PC-3 (cell line): ENCODE data around the gene FTO. TPM values are rescaled to one million over a fixed set of nuclear protein-coding genes. Genes with fewer than 3 reads are reported as not detected.

Experiments used
- ATAC-seq: fragments of 200-7000 bp; cut with Tn5 transposase; 2 replicates; pipeline ENCODE4 v1.9.1; 2020; ENCODE audit warnings: mild to moderate bottlenecking, moderate library complexity
- BruUV-seq: library from RNA; stranded (reverse); fragments of 400-500 nt; replicated peaks from 2 replicates; lab custom pipeline; 2021; lab: Mats Ljungman, UMichigan
- CTCF ChIA-PET: fragments of 300-600 bp; sonication (Branson Sonifier 250); formaldehyde crosslinking; loops from one replicate; lab custom pipeline; 2022; ENCODE audit warnings: antibody characterized with exemption; lab: Charles Lee
- POLR2A ChIA-PET: fragments of 300-600 bp; sonication (Branson Sonifier 250); formaldehyde crosslinking; loops from one replicate; lab custom pipeline; 2022; ENCODE audit warnings: antibody characterized with exemption; ENCODE audit not compliant: unreplicated experiment; lab: Charles Lee
- DNase-seq: peaks from one replicate; pipeline ENCODE4 v3.0.0-alpha.2; 2015
- H2AFZ ChIP-seq: fragments of 300-600 bp; sonication (generic); 2 replicates; pipeline ENCODE4 v1.6.0; 2016; ENCODE audit warnings: antibody characterized with exemption, low read length
- H3F3A ChIP-seq: fragments of 300-600 bp; sonication (generic); one replicate; pipeline ENCODE4 v1.6.0; 2017; ENCODE audit warnings: antibody characterized with exemption, low read length, control low read depth, mild to moderate bottlenecking; ENCODE audit not compliant: unreplicated experiment
- H3K27ac ChIP-seq: fragments of 300-600 bp; sonication (generic); 2 replicates; pipeline ENCODE4 v1.5.1; 2016; ENCODE audit warnings: mild to moderate bottlenecking, low read length
- H3K27me3 ChIP-seq: fragments of 300-600 bp; sonication (generic); 2 replicates; pipeline ENCODE4 v1.6.1; 2016; ENCODE audit warnings: low read length, mixed read lengths
- H3K36me3 ChIP-seq: fragments of 300-600 bp; sonication (generic); 2 replicates; pipeline ENCODE4 v1.6.1; 2016; ENCODE audit warnings: low read depth, mixed run types, low read length, mixed read lengths
- H3K4me1 ChIP-seq: fragments of 300-600 bp; sonication (generic); 2 replicates; pipeline ENCODE4 v1.5.1; 2016; ENCODE audit warnings: low read length; ENCODE audit not compliant: insufficient read depth
- H3K4me2 ChIP-seq: fragments of 300-600 bp; sonication (generic); 2 replicates; pipeline ENCODE4 v1.6.0; 2016; ENCODE audit warnings: low read length
- H3K4me3 ChIP-seq: fragments of 300-600 bp; sonication (generic); 2 replicates; pipeline ENCODE4 v1.5.1; 2016; ENCODE audit warnings: mild to moderate bottlenecking, low read length, mixed read lengths
- H3K79me2 ChIP-seq: fragments of 300-600 bp; sonication (generic); 2 replicates; pipeline ENCODE4 v1.6.1; 2017; ENCODE audit warnings: low read length, mixed read lengths
- H3K9ac ChIP-seq: fragments of 300-600 bp; sonication (generic); 2 replicates; pipeline ENCODE4 v1.6.0; 2016; ENCODE audit warnings: mild to moderate bottlenecking, low read length
- H3K9me2 ChIP-seq: fragments of 300-600 bp; sonication (generic); replicated peaks from 2 replicates; pipeline ENCODE4 v1.6.1; 2016; ENCODE audit warnings: mixed run types, low read length, mixed read lengths
- H3K9me3 ChIP-seq: fragments of 300-600 bp; sonication (generic); 2 replicates; pipeline ENCODE4 v1.6.1; 2016; ENCODE audit warnings: low read length, mixed read lengths
- H4K20me1 ChIP-seq: fragments of 300-600 bp; sonication (generic); 2 replicates; pipeline ENCODE4 v1.6.1; 2016; ENCODE audit warnings: low read length, mixed read lengths
- EZH2 ChIP-seq: fragments of 300-600 bp; sonication (generic); IDR thresholded peaks from one replicate; pipeline ENCODE4 v1.6.1; 2017; ENCODE audit warnings: antibody characterized with exemption, mild to moderate bottlenecking, low read length; ENCODE audit not compliant: unreplicated experiment
- EZH2phosphoT487 ChIP-seq: fragments of 300-600 bp; sonication (generic); IDR thresholded peaks from 2 replicates; pipeline ENCODE4 v1.6.1; 2018; ENCODE audit warnings: mild to moderate bottlenecking, antibody characterized with exemption, low read length, borderline replicate concordance
- intact Hi-C: fragments of 100-400 bp; cut with micrococcal nuclease; formaldehyde crosslinking; loops from 2 replicates; pipeline ENCODE4 v1.9.0; 2023
- total RNA-seq: library from RNA; depleted of rRNA; stranded (reverse); fragments of >200 nt; gene quantifications from 2 replicates; pipeline ENCODE4 v1.2.3, GENCODE V29; 2014
- TF ChIP-seq, protein P1 (sequence below): fragments of 300-600 bp; sonication (generic); conservative IDR thresholded peaks from 2 replicates; pipeline ENCODE4 v1.5.1; 2017; ENCODE audit warnings: antibody characterized with exemption, low read depth, mild to moderate bottlenecking, low read length

The FTO gene
- total RNA-seq, 1 experiment from 2014 or later = 27.0 TPM

DNA sequence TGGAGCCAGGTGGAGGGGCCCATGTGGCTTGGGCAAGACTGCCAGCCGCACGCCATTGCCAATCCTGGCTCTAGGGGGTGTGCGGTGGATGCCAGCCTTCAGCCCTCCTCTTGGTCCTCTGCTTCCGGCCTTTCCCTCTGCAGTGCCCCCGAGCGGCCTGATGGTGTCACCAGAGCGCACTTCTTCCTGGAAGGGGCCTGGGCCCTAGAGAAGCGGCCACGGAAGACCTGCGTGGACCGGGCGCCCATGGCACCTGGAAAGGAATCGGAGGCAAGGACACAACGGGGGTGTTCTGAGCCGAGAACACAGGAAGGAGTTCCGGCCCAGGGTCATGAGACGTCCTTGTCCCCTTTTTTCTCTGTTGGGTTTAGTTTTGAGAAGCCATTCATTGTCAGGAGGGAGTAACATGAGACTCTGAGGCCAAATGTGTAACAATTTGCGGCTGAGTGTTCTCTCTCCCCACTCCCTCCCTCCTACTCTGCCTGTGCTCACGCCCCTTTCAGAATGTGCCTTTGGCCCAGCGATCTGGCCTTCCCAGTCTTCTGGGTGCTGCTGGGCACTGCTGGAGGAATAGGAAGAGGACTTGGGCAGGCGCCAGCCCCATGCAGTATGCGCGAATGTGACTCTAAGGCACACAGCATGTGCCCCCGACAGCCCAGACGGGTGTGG lies 489.8 kb downstream of the FTO start:
- Histone ChIP-seq H3K79me2 (no peaks in the 10 kb centered on the region), H4K20me1 (no peaks in the 10 kb centered on the region), H2AFZ (peak overlapping the region; percentile 38; the same call in 1 of the 2 replicates), H3K27ac (no peak overlapping the region), H3K9me2 (no peaks in the 10 kb centered on the region), H3K36me3 (no peaks in the 10 kb centered on the region), H3K4me2 (no peak overlapping the region), H3K4me1 (no peaks in the 10 kb centered on the region), H3K9ac (no peak overlapping the region), H3K27me3 (no peaks in the 10 kb centered on the region), H3K4me3 (no peak overlapping the region), H3F3A (no peaks in the 10 kb centered on the region), H3K9me3 (no peaks in the 10 kb centered on the region)
- BruUV-seq = no TSS peak
- intact Hi-C loops = no loop called here
- no peak for TF ChIP-seq EZH2
- TF ChIP-seq, protein P1, sequence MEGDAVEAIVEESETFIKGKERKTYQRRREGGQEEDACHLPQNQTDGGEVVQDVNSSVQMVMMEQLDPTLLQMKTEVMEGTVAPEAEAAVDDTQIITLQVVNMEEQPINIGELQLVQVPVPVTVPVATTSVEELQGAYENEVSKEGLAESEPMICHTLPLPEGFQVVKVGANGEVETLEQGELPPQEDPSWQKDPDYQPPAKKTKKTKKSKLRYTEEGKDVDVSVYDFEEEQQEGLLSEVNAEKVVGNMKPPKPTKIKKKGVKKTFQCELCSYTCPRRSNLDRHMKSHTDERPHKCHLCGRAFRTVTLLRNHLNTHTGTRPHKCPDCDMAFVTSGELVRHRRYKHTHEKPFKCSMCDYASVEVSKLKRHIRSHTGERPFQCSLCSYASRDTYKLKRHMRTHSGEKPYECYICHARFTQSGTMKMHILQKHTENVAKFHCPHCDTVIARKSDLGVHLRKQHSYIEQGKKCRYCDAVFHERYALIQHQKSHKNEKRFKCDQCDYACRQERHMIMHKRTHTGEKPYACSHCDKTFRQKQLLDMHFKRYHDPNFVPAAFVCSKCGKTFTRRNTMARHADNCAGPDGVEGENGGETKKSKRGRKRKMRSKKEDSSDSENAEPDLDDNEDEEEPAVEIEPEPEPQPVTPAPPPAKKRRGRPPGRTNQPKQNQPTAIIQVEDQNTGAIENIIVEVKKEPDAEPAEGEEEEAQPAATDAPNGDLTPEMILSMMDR = peak; percentile 59
- DNase-seq (peak; percentile 44), ATAC-seq (peak; percentile 62)
- CTCF ChIA-PET = no interaction called here
- POLR2A ChIA-PET = no interaction called here

DNA sequence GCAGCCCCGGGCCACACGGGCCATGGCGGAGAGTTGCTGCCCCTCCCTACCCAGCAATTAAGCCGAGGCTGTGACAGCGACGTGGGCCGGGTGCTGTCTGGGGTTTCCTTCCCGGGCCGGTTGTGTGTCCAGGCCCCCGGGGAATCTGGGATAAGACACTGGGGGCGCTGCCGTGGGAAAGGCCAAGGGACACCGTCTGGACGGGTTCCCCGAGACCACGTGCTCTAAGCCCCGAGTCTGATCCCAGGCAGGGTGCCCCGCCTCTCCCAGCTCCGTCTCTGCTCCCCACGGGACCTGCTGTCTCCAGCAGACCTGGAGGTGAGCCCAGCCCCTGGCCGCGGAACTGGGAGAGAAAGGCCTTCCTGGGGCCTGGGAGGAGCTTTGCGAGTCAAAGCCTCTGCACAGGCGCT lies 490.4 kb downstream of the FTO start:
- Histone ChIP-seq H3K4me1 (no peaks in the 10 kb centered on the region), H3K9me2 (no peaks in the 10 kb centered on the region), H3K27ac (no peak overlapping the region), H3K27me3 (no peaks in the 10 kb centered on the region), H2AFZ (0 out of 2 replicates have a peak overlapping the region, but pooled peaks have one; percentile 38), H3K4me3 (no peak overlapping the region), H3K9ac (no peak overlapping the region), H3F3A (no peaks in the 10 kb centered on the region), H3K36me3 (no peaks in the 10 kb centered on the region), H3K4me2 (no peak overlapping the region), H3K9me3 (no peaks in the 10 kb centered on the region), H4K20me1 (no peaks in the 10 kb centered on the region), H3K79me2 (no peaks in the 10 kb centered on the region)
- intact Hi-C loops = no loop called here
- POLR2A ChIA-PET = no interaction called here
- DNase-seq = no peak
- TF ChIP-seq EZH2phosphoT487 = no peak
- TF ChIP-seq EZH2 = no peak
- BruUV-seq = no TSS peak
- ATAC-seq = no peak
- CTCF ChIA-PET = no interaction called here

- Histone ChIP-seq H3K9me3 (no peaks in the 10 kb centered on the region), H3K27ac (no peak overlapping the region), H2AFZ (no peak overlapping the region), H3K9ac (no peak overlapping the region), H3K4me3 (no peak overlapping the region), H3K27me3 (no peaks in the 10 kb centered on the region), H3K4me1 (no peaks in the 10 kb centered on the region), H3K79me2 (no peaks in the 10 kb centered on the region), H3K36me3 (no peaks in the 10 kb centered on the region), H3F3A (no peaks in the 10 kb centered on the region), H3K4me2 (no peak overlapping the region), H3K9me2 (no peaks in the 10 kb centered on the region), H4K20me1 (no peaks in the 10 kb centered on the region)
- CTCF ChIA-PET = no interaction called here
- BruUV-seq = no TSS peak
- ATAC-seq = no peak
- POLR2A ChIA-PET = no interaction called here
- intact Hi-C loops = no loop called here
- TF ChIP-seq EZH2phosphoT487 (no peak), EZH2 (no peak)
- TF ChIP-seq, protein P1 = no peak
- DNase-seq = no peak
Measured at GRCh38 chr16:54197758-54198157, 493.8 kb downstream of the FTO start.
